ENCODE measurements around the gene SCT. TPM values are rescaled to one million over a fixed set of nuclear protein-coding genes. Genes with fewer than 3 reads are reported as not detected.

SCT gene
- total and polyA plus RNA-seq, 2 of the 4 experiments (the other 2 are of a cell fraction) = not detected

- in situ Hi-C loops (cut with MboI; ENCODE audit: low sequenced_read_pairs) = no loop called here
- TF ChIP-seq POLR2A (IDR thresholded peaks at IDR 0.05; ENCODE audit: low read depth, low read length) = no peak
- TF ChIP-seq RAD21 (IDR thresholded peaks at IDR 0.05; ENCODE audit: low read length) = no peak
- no peak for TF ChIP-seq NFE2L2 (IDR thresholded peaks at IDR 0.05; ENCODE audit: low read depth, low read length)
- TF ChIP-seq RFX5 (IDR thresholded peaks at IDR 0.05; ENCODE audit: low read depth, low read length) = no peak
- TF ChIP-seq, protein P1, sequence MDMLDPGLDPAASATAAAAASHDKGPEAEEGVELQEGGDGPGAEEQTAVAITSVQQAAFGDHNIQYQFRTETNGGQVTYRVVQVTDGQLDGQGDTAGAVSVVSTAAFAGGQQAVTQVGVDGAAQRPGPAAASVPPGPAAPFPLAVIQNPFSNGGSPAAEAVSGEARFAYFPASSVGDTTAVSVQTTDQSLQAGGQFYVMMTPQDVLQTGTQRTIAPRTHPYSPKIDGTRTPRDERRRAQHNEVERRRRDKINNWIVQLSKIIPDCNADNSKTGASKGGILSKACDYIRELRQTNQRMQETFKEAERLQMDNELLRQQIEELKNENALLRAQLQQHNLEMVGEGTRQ (IDR thresholded peaks at IDR 0.05; ENCODE audit: low read depth, low read length) = no peak
- no peak for TF ChIP-seq MAFK (IDR thresholded peaks at IDR 0.05; ENCODE audit: low read depth, low read length)
- no peak for TF ChIP-seq CEBPB (IDR thresholded peaks at IDR 0.05; ENCODE audit: low read depth, low read length)
- TF ChIP-seq, protein P2, sequence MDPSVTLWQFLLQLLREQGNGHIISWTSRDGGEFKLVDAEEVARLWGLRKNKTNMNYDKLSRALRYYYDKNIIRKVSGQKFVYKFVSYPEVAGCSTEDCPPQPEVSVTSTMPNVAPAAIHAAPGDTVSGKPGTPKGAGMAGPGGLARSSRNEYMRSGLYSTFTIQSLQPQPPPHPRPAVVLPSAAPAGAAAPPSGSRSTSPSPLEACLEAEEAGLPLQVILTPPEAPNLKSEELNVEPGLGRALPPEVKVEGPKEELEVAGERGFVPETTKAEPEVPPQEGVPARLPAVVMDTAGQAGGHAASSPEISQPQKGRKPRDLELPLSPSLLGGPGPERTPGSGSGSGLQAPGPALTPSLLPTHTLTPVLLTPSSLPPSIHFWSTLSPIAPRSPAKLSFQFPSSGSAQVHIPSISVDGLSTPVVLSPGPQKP (IDR thresholded peaks at IDR 0.05; ENCODE audit: borderline replicate concordance, low read depth, low read length) = no peak
- TF ChIP-seq BHLHE40 (IDR thresholded peaks at IDR 0.05; ENCODE audit: low read depth, low read length) = no peak
- TF ChIP-seq, protein P3, sequence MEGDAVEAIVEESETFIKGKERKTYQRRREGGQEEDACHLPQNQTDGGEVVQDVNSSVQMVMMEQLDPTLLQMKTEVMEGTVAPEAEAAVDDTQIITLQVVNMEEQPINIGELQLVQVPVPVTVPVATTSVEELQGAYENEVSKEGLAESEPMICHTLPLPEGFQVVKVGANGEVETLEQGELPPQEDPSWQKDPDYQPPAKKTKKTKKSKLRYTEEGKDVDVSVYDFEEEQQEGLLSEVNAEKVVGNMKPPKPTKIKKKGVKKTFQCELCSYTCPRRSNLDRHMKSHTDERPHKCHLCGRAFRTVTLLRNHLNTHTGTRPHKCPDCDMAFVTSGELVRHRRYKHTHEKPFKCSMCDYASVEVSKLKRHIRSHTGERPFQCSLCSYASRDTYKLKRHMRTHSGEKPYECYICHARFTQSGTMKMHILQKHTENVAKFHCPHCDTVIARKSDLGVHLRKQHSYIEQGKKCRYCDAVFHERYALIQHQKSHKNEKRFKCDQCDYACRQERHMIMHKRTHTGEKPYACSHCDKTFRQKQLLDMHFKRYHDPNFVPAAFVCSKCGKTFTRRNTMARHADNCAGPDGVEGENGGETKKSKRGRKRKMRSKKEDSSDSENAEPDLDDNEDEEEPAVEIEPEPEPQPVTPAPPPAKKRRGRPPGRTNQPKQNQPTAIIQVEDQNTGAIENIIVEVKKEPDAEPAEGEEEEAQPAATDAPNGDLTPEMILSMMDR (conservative IDR thresholded peaks at IDR 0.05; ENCODE audit: low read depth, low read length) = no peak
- no peak for TF ChIP-seq MXI1 (IDR thresholded peaks at IDR 0.05; ENCODE audit: borderline replicate concordance, low read depth, low read length)
- TF ChIP-seq FOS (IDR thresholded peaks at IDR 0.05; ENCODE audit: low read depth, low read length) = no peak
- no peak for TF ChIP-seq MAZ (IDR thresholded peaks at IDR 0.05; ENCODE audit: borderline replicate concordance, low read depth, low read length)
- no peak for TF ChIP-seq CHD1 (IDR thresholded peaks at IDR 0.05; ENCODE audit: low read depth, low read length)
- no peak for TF ChIP-seq SMC3 (IDR thresholded peaks at IDR 0.05; ENCODE audit: low read depth, low read length)
These were observed 15.7 kb downstream of the SCT start for GRCh38 chr11:611001-611996.

More at GRCh38 chr11:611001-611996, 15.7 kb downstream of the SCT start:
- Histone ChIP-seq H2BK120ac (ENCODE audit: low read depth, low read length) (no peak overlapping the region), H3K9me1 (ENCODE audit: insufficient read depth, low read length) (no peaks in the 10 kb centered on the region), H4K91ac (ENCODE audit: insufficient read depth, low read depth, low read length) (no peak overlapping the region), H3K18ac (ENCODE audit: low read depth, low read length) (no peak overlapping the region), H4K20me1 (ENCODE audit: insufficient read depth, low read length) (peaks cover 39% of the 10 kb centered on the region), H3K14ac (replicated peaks; ENCODE audit: low read depth, low read length) (no peak overlapping the region), H3K9ac (ENCODE audit: low read depth, low read length) (no peak overlapping the region), H3K9me3 (ENCODE audit: control insufficient read depth, insufficient read depth, low read length) (no peaks in the 10 kb centered on the region), H3K79me1 (ENCODE audit: low read depth in 1 of 2, low read length in 2 of 2) (peaks cover 0 to 23% of the 10 kb centered on the region in 2 experiments; a peak in 3 of 4 replicates), H3K23ac (ENCODE audit: low read depth, low read length) (no peak overlapping the region), H3K4me2 (ENCODE audit: low read depth, low read length) (no peak overlapping the region), H3K27me3 (ENCODE audit: control insufficient read depth, insufficient read depth, low read length) (no peaks in the 10 kb centered on the region), H3K56ac (ENCODE audit: extremely low read depth, insufficient read depth, low read length) (no peak overlapping the region), H3K4me3 (ENCODE audit: insufficient read depth, low read depth, low read length) (no peak overlapping the region), H3K36me3 (ENCODE audit: control insufficient read depth, insufficient read depth, low read length) (peaks cover 70% of the 10 kb centered on the region), H3K4me1 (ENCODE audit: control insufficient read depth, insufficient read depth, low read length) (peaks cover 4% of the 10 kb centered on the region; the same call in 1 of the 2 replicates), H2AK5ac (ENCODE audit: low read depth, low read length) (no peak overlapping the region), H2BK20ac (ENCODE audit: low read depth, low read length) (no peak overlapping the region), H4K5ac (ENCODE audit: low read depth, low read length) (no peak overlapping the region), H2BK15ac (ENCODE audit: low read depth, low read length) (no peak overlapping the region), H2AFZ (replicated peaks; ENCODE audit: low read length, poor library complexity) (no peak overlapping the region), H2BK5ac (ENCODE audit: low read depth, low read length, poor library complexity, severe bottlenecking) (no peak overlapping the region), H3K4ac (ENCODE audit: low read depth, low read length) (no peak overlapping the region), H3K27ac (ENCODE audit: insufficient read depth, low read length) (no peak overlapping the region), H4K8ac (ENCODE audit: low read depth in 2 of 2, low read length in 2 of 2) (no peak overlapping the region), H2AK9ac (replicated peaks; ENCODE audit: low read depth, low read length, poor library complexity) (peak overlapping the region; percentile 50)
- DNase-seq (no peak), ATAC-seq (ENCODE audit: low read depth) (no peak)
- WGBS, 2 experiments (ENCODE audit: extremely low coverage in 2 of 2, insufficient read length in 1 of 2) = 89% methylated on average over 14 of the region's 49 CpGs; no CpG with 5 or more reads in 1 of the 2 experiments
- CTCF ChIA-PET = no interaction called here
- intact Hi-C loops (cut with micrococcal nuclease) (no loop called here), dilution Hi-C loops (cut with HindIII; ENCODE audit: low sequenced_read_pairs, unreplicated experiment) (no loop called here)
- no TSS peak for BruUV-seq (replicated peaks)
- POLR2A ChIA-PET (ENCODE audit: unreplicated experiment) = no interaction called here

All from IMR-90 (cell line).